PC-9 (cell line): ENCODE measurements around the gene FN3K. TPM values are rescaled to one million over a fixed set of nuclear protein-coding genes. Genes with fewer than 3 reads are reported as not detected.

ENCODE experiments used
- BruUV-seq: library from RNA; stranded (reverse); fragments of 400-500 nt; replicated peaks from 2 replicates; lab custom pipeline; 2021; lab: Mats Ljungman, UMichigan
- CTCF ChIA-PET: fragments of 300-600 bp; sonication (Branson Sonifier 250); formaldehyde crosslinking; loops from one replicate; lab custom pipeline; 2022; ENCODE audit warnings: antibody characterized with exemption; lab: Charles Lee
- POLR2A ChIA-PET: fragments of 300-600 bp; sonication (Branson Sonifier 250); formaldehyde crosslinking; loops from one replicate; lab custom pipeline; 2022; ENCODE audit warnings: antibody characterized with exemption; ENCODE audit not compliant: unreplicated experiment; lab: Charles Lee
- DNase-seq, 2 experiments: peaks; one replicate each; pipeline versions ENCODE4 v3.0.0 to v3.0.0-alpha.2; 2015 to 2022; ENCODE audit warnings: mixed read lengths in 1 of 2
- H2AFZ ChIP-seq: fragments of 200-600 bp; sonication (generic); 2 replicates; pipeline ENCODE4 v1.8.1; 2017; ENCODE audit warnings: antibody characterized with exemption
- H3F3A ChIP-seq: fragments of 200-600 bp; sonication (generic); 2 replicates; pipeline ENCODE4 v1.8.1; 2017; ENCODE audit warnings: antibody characterized with exemption, mild to moderate bottlenecking, low read depth; ENCODE audit not compliant: insufficient read depth
- H3K27ac ChIP-seq: fragments of 200-600 bp; sonication (generic); 2 replicates; pipeline ENCODE4 v1.6.1; 2016; ENCODE audit warnings: mixed run types
- H3K27me3 ChIP-seq: fragments of 200-600 bp; sonication (generic); 2 replicates; pipeline ENCODE4 v1.6.1; 2016; ENCODE audit warnings: low read depth, mixed run types; ENCODE audit not compliant: insufficient read depth
- H3K36me3 ChIP-seq: fragments of 200-600 bp; sonication (generic); 2 replicates; pipeline ENCODE4 v1.6.1; 2016; ENCODE audit warnings: low read depth, mixed run types
- H3K4me1 ChIP-seq: fragments of 200-600 bp; sonication (generic); replicated peaks from 2 replicates; pipeline ENCODE4 v1.6.1; 2016; ENCODE audit warnings: mixed run types; ENCODE audit not compliant: insufficient read depth
- H3K4me2 ChIP-seq: fragments of 200-600 bp; sonication (generic); 2 replicates; pipeline ENCODE4 v1.6.1; 2017; ENCODE audit warnings: mixed run types
- H3K4me3 ChIP-seq: fragments of 200-600 bp; sonication (generic); 2 replicates; pipeline ENCODE4 v1.6.1; 2016; ENCODE audit warnings: mixed run types
- H3K79me2 ChIP-seq: fragments of 200-600 bp; sonication (generic); 2 replicates; pipeline ENCODE4 v1.6.1; 2017; ENCODE audit warnings: low read depth, mixed run types
- H3K9me2 ChIP-seq: fragments of 200-600 bp; sonication (generic); 2 replicates; pipeline ENCODE4 v1.8.1; 2017; ENCODE audit warnings: mild to moderate bottlenecking; ENCODE audit not compliant: insufficient read depth
- H3K9me3 ChIP-seq: fragments of 200-600 bp; sonication (generic); 2 replicates; pipeline ENCODE4 v1.8.1; 2016; ENCODE audit warnings: low read depth; ENCODE audit not compliant: insufficient read depth
- H4K20me1 ChIP-seq: fragments of 200-600 bp; sonication (generic); 2 replicates; pipeline ENCODE4 v1.8.1; 2017; ENCODE audit not compliant: insufficient read depth
- CTCF ChIP-seq: fragments of 200-600 bp; sonication (generic); conservative IDR thresholded peaks from 2 replicates; pipeline ENCODE4 v1.6.1; 2017; ENCODE audit warnings: mixed run types, antibody characterized with exemption, mild to moderate bottlenecking, moderate library complexity
- EZH2 ChIP-seq: fragments of 200-600 bp; sonication (generic); IDR thresholded peaks from 2 replicates; pipeline ENCODE4 v1.8.0; 2017; ENCODE audit warnings: antibody characterized with exemption, low read depth
- intact Hi-C: fragments of 100-400 bp; cut with micrococcal nuclease; formaldehyde crosslinking; loops from one replicate; pipeline ENCODE4 v1.10.0; 2022; ENCODE audit not compliant: unreplicated experiment
- total RNA-seq: library from RNA; stranded (reverse); gene quantifications from 2 replicates; pipeline ENCODE4 v1.2.3, GENCODE V29; 2021

FN3K gene
- total RNA-seq, 1 experiment from 2014 or later, result 14.0 TPM

- no peaks in the 10 kb centered on the region for H3K27me3 ChIP-seq
- H3K36me3 ChIP-seq, result no peaks in the 10 kb centered on the region
- H3K9me2 ChIP-seq, result no peaks in the 10 kb centered on the region
- no peaks in the 10 kb centered on the region for H3K4me1 ChIP-seq
- no TSS peak for BruUV-seq
- CTCF ChIA-PET, result no interaction called here
- no peak overlapping the region for H3K4me3 ChIP-seq
- H2AFZ ChIP-seq, result no peak overlapping the region
- POLR2A ChIA-PET, result no interaction called here
- no peaks in the 10 kb centered on the region for H4K20me1 ChIP-seq
- TF ChIP-seq EZH2 (no peak), CTCF (no peak)
- no peaks in the 10 kb centered on the region for H3K79me2 ChIP-seq
- no peaks in the 10 kb centered on the region for H3K9me3 ChIP-seq
- no peak for DNase-seq
- H3K27ac ChIP-seq, result no peak overlapping the region
- no peak overlapping the region for H3K4me2 ChIP-seq
- intact Hi-C loops, result no loop called here
- peaks cover 6% of the 10 kb centered on the region; the same call in 1 of the 2 replicates for H3F3A ChIP-seq
Observed at GRCh38 chr17:82705756-82706155, 29.7 kb upstream of the FN3K start.

GRCh38 chr17:82709024-82709675, 26.3 kb upstream of the FN3K start:
- Histone ChIP-seq H3K79me2 (no peaks in the 10 kb centered on the region), H3K27me3 (no peaks in the 10 kb centered on the region), H3K4me2 (no peak overlapping the region), H3K4me3 (no peak overlapping the region), H3K9me3 (no peaks in the 10 kb centered on the region), H4K20me1 (no peaks in the 10 kb centered on the region), H3K36me3 (no peaks in the 10 kb centered on the region), H3K4me1 (no peaks in the 10 kb centered on the region), H3F3A (peaks cover 6% of the 10 kb centered on the region; the same call in 1 of the 2 replicates), H3K27ac (no peak overlapping the region), H3K9me2 (no peaks in the 10 kb centered on the region), H2AFZ (no peak overlapping the region)
- DNase-seq, result no peak
- intact Hi-C loops, result no loop called here
- CTCF ChIA-PET, result no interaction called here
- POLR2A ChIA-PET, result no interaction called here
- TF ChIP-seq CTCF, result no peak
- no peak for TF ChIP-seq EZH2
- no TSS peak for BruUV-seq

GRCh38 chr17:82709676-82710498, 25.5 kb upstream of the FN3K start:
- ChIA-PET POLR2A (no interaction called here), CTCF (interaction anchor here (0.6 kb wide), 1 partner anchor 32 kb away, joined by 7 read pairs; no protein-coding TSS in a partner anchor)
- Histone ChIP-seq H3K4me3 (no peak overlapping the region), H3K9me3 (no peaks in the 10 kb centered on the region), H3F3A (peaks cover 6% of the 10 kb centered on the region; the same call in 1 of the 2 replicates), H3K9me2 (no peaks in the 10 kb centered on the region), H3K79me2 (no peaks in the 10 kb centered on the region), H3K4me1 (no peaks in the 10 kb centered on the region), H3K4me2 (no peak overlapping the region), H3K27ac (no peak overlapping the region), H4K20me1 (no peaks in the 10 kb centered on the region), H2AFZ (no peak overlapping the region), H3K36me3 (no peaks in the 10 kb centered on the region), H3K27me3 (no peaks in the 10 kb centered on the region)
- DNase-seq, result no peak
- TF ChIP-seq EZH2 (no peak), CTCF (no peak)
- intact Hi-C loops, result loop anchor here (10.0 kb wide), 1 partner anchor 65 kb away; the partner anchor contains the start of gene WDR45B
- no TSS peak for BruUV-seq
